Measurements from ENCODE around the gene ANKRD27. TPM values are rescaled to one million over a fixed set of nuclear protein-coding genes. Genes with fewer than 3 reads are reported as not detected.
"Not testable (repeated sequence)": the region's sequence is repeated elsewhere in the genome, so short reads cannot be mapped to it uniquely, and the experiment has no call there.

The ANKRD27 gene
- total RNA-seq, 3 donors from 2014 or later (not counting 1 experiment from before 2014, with no cell fraction given) = 35.8 to 47.1 (median 40.8) TPM

- Mint-ChIP-seq H3K4me3 (no peak overlapping the region), H3K27ac (peak overlapping the region; percentile 18 to 38)
- ATAC-seq = no peak
Observed at GRCh38 chr19:32702010-32702409, 27.0 kb upstream of the ANKRD27 start.

DNA sequence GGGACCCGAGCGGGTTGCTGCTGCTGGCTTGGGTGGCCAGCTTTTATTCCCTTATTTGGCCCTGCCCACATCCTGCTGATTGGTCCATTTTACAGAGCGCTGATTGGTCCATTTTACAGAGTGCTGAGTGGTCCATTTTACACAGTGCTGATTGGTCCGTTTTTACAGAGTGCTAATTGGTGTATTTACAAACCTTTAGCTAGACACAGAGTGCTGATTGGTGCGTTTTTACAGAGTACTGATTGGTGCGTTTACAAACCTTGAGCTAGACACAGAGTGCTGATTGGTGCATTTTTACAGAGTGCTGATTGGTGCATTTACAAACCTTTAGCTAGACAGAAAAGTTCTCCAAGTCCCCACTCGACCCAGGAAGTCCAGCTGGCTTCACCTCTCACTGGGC is 25.1 kb upstream of the ANKRD27 start:
- ATAC-seq; H3K4me3 ChIP-seq (ENCODE audit: low read length); H3K4me3 Mint-ChIP-seq; DNase-seq; intact Hi-C loops (cut with micrococcal nuclease); H3K27ac ChIP-seq (ENCODE audit: low read length); H3K27me3 ChIP-seq (ENCODE audit: control insufficient read depth, insufficient read depth, low read length); H3K9me3 Mint-ChIP-seq; H3K9me3 ChIP-seq (ENCODE audit: control insufficient read depth, insufficient read depth, low read length); H3K27ac Mint-ChIP-seq; H3K36me3 ChIP-seq (ENCODE audit: control insufficient read depth, insufficient read depth, low read length); H3K27me3 Mint-ChIP-seq (ENCODE audit: low read depth in 2 of 2): not testable (repeated sequence)
- H3K4me1 ChIP-seq (ENCODE audit: control insufficient read depth, insufficient read depth, low read length) = peaks cover 17% of the 10 kb centered on the region
- Mint-ChIP-seq H3K36me3 (peaks cover 12% of the 10 kb centered on the region), H3K4me1 (peaks cover 40 to 47% of the 10 kb centered on the region in 2 donors)
- 97% methylated on average over 7 of the region's 7 CpGs for WGBS (ENCODE audit: insufficient coverage)

More at GRCh38 chr19:32702010-32702409, 27.0 kb upstream of the ANKRD27 start:
- no peak for DNase-seq
- no peak overlapping the region for H3K27ac ChIP-seq (ENCODE audit: low read length)
- peaks cover 9% of the 10 kb centered on the region for H3K36me3 ChIP-seq (ENCODE audit: control insufficient read depth, insufficient read depth, low read length)
- 100% methylated on average over 4 of the region's 5 CpGs for WGBS (ENCODE audit: insufficient coverage)
- H3K27me3 ChIP-seq (ENCODE audit: control insufficient read depth, insufficient read depth, low read length) = no peaks in the 10 kb centered on the region
- Mint-ChIP-seq H3K4me1 (peaks cover 31 to 33% of the 10 kb centered on the region in 2 donors), H3K36me3 (peaks cover 12% of the 10 kb centered on the region), H3K27me3 (ENCODE audit: low read depth in 2 of 2) (no peaks in the 10 kb centered on the region), H3K9me3 (no peaks in the 10 kb centered on the region)
- intact Hi-C loops (cut with micrococcal nuclease) = no loop called here
- TF ChIP-seq, protein P1, sequence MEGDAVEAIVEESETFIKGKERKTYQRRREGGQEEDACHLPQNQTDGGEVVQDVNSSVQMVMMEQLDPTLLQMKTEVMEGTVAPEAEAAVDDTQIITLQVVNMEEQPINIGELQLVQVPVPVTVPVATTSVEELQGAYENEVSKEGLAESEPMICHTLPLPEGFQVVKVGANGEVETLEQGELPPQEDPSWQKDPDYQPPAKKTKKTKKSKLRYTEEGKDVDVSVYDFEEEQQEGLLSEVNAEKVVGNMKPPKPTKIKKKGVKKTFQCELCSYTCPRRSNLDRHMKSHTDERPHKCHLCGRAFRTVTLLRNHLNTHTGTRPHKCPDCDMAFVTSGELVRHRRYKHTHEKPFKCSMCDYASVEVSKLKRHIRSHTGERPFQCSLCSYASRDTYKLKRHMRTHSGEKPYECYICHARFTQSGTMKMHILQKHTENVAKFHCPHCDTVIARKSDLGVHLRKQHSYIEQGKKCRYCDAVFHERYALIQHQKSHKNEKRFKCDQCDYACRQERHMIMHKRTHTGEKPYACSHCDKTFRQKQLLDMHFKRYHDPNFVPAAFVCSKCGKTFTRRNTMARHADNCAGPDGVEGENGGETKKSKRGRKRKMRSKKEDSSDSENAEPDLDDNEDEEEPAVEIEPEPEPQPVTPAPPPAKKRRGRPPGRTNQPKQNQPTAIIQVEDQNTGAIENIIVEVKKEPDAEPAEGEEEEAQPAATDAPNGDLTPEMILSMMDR (IDR thresholded peaks at IDR 0.05) = no peak
- peaks cover 9% of the 10 kb centered on the region for H3K9me3 ChIP-seq (ENCODE audit: control insufficient read depth, insufficient read depth, low read length)
- H3K4me1 ChIP-seq (ENCODE audit: control insufficient read depth, insufficient read depth, low read length) = peaks cover 4% of the 10 kb centered on the region
- H3K4me3 ChIP-seq (ENCODE audit: low read length) = no peak overlapping the region

DNA sequence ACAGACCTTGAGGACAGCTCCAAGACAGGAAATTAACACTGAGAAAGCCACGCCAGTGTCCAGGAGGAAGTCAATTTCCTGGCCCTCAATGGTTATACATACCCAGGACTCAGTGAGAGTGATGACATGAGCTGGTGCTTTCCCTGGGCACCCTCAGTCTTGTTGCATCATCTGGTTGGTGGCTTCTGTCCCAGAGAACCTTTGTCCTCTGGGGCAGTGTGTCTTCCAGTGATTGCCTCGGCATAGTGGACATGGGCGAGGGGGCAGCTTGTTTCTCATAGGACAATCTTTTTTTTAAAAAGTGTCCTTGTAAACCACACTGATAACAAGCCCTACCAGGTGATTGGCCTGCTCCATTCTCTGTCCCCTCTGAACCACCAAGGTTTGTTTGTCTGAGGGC is 21.8 kb upstream of the ANKRD27 start:
- H3K4me3 Mint-ChIP-seq; DNase-seq; H3K27ac ChIP-seq (ENCODE audit: low read length); H3K36me3 ChIP-seq (ENCODE audit: control insufficient read depth, insufficient read depth, low read length); H3K9me3 ChIP-seq (ENCODE audit: control insufficient read depth, insufficient read depth, low read length); H3K4me3 ChIP-seq (ENCODE audit: low read length); H3K27ac Mint-ChIP-seq; intact Hi-C loops (cut with micrococcal nuclease); H3K27me3 Mint-ChIP-seq (ENCODE audit: low read depth in 2 of 2); H3K27me3 ChIP-seq (ENCODE audit: control insufficient read depth, insufficient read depth, low read length); ATAC-seq; H3K9me3 Mint-ChIP-seq; H3K36me3 Mint-ChIP-seq: not testable (repeated sequence)
- 95% methylated on average over 3 of the region's 3 CpGs for WGBS (ENCODE audit: insufficient coverage)
- H3K4me1 ChIP-seq (ENCODE audit: control insufficient read depth, insufficient read depth, low read length) = peaks cover 40% of the 10 kb centered on the region
- peaks cover 60 to 70% of the 10 kb centered on the region in 2 donors for H3K4me1 Mint-ChIP-seq

GRCh38 chr19:32695506-32695905 is 20.5 kb upstream of the ANKRD27 start:
- 54% methylated on average over 4 of the region's 6 CpGs for WGBS (ENCODE audit: insufficient coverage)
- H3K4me3 ChIP-seq (ENCODE audit: low read length); H3K36me3 ChIP-seq (ENCODE audit: control insufficient read depth, insufficient read depth, low read length); H3K27me3 ChIP-seq (ENCODE audit: control insufficient read depth, insufficient read depth, low read length); H3K36me3 Mint-ChIP-seq; H3K9me3 ChIP-seq (ENCODE audit: control insufficient read depth, insufficient read depth, low read length); H3K9me3 Mint-ChIP-seq; H3K27ac ChIP-seq (ENCODE audit: low read length); DNase-seq; ATAC-seq; H3K27me3 Mint-ChIP-seq (ENCODE audit: low read depth in 2 of 2); intact Hi-C loops (cut with micrococcal nuclease): not testable (repeated sequence)
- H3K4me1 ChIP-seq (ENCODE audit: control insufficient read depth, insufficient read depth, low read length) = peaks cover 48% of the 10 kb centered on the region
- H3K27ac Mint-ChIP-seq = peak overlapping the region; percentile 4 to 88
- H3K4me3 Mint-ChIP-seq = peak overlapping the region; percentile 7
- H3K4me1 Mint-ChIP-seq = peaks cover 71 to 74% of the 10 kb centered on the region in 2 donors

DNA sequence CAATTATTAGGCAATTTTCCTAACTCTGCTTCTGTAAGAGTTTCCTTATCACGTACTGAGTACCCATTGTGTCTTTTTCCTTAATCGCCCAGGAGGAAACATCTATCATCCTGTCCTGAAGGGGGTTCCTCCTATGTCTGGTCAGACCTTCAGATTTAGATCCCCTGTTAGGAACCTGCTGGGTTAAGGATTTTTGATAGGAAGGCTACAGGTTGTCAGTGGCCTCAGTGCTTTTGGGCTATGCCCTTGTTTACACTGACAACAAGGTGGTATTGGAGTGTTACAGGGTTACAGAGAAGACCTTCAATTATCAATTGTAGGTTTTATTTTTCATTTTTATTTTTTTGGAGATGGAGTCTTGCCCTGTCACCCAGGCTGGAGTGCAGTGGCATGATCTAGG is 19.9 kb upstream of the ANKRD27 start:
- H3K27ac ChIP-seq (ENCODE audit: low read length); H3K9me3 ChIP-seq (ENCODE audit: control insufficient read depth, insufficient read depth, low read length); intact Hi-C loops (cut with micrococcal nuclease); H3K27me3 ChIP-seq (ENCODE audit: control insufficient read depth, insufficient read depth, low read length); H3K36me3 ChIP-seq (ENCODE audit: control insufficient read depth, insufficient read depth, low read length); H3K4me3 ChIP-seq (ENCODE audit: low read length); DNase-seq; H3K9me3 Mint-ChIP-seq; ATAC-seq; H3K36me3 Mint-ChIP-seq; H3K27me3 Mint-ChIP-seq (ENCODE audit: low read depth in 2 of 2): not testable (repeated sequence)
- peak overlapping the region; percentile 94 for H3K4me3 Mint-ChIP-seq
- 91% methylated on average over 2 of the region's 2 CpGs for WGBS (ENCODE audit: insufficient coverage)
- H3K4me1 Mint-ChIP-seq = peaks cover 71 to 74% of the 10 kb centered on the region in 2 donors
- H3K4me1 ChIP-seq (ENCODE audit: control insufficient read depth, insufficient read depth, low read length) = peaks cover 52% of the 10 kb centered on the region
- H3K27ac Mint-ChIP-seq = peak overlapping the region; percentile 88 to 90

- ATAC-seq = not testable (repeated sequence)
- peaks cover 55% of the 10 kb centered on the region for H3K4me1 ChIP-seq (ENCODE audit: control insufficient read depth, insufficient read depth, low read length)
Observed at GRCh38 chr19:32694316-32694715, 19.3 kb upstream of the ANKRD27 start.

GRCh38 chr19:32693151-32694108 is 18.4 kb upstream of the ANKRD27 start:
- peak; percentile 28 to 57 for DNase-seq
- Histone ChIP-seq H3K4me1 (ENCODE audit: control insufficient read depth, insufficient read depth, low read length) (peaks cover 55% of the 10 kb centered on the region), H3K4me3 (ENCODE audit: low read length) (peak overlapping the region; percentile 55), H3K27ac (ENCODE audit: low read length) (peak overlapping the region; percentile 49)
- Mint-ChIP-seq H3K4me1 (peaks cover 61 to 64% of the 10 kb centered on the region in 2 donors), H3K27ac (peak overlapping the region; percentile 88 to 90), H3K4me3 (peak overlapping the region; percentile 94)
- H3K9me3 ChIP-seq (ENCODE audit: control insufficient read depth, insufficient read depth, low read length); H3K36me3 Mint-ChIP-seq; H3K9me3 Mint-ChIP-seq; H3K27me3 Mint-ChIP-seq (ENCODE audit: low read depth in 2 of 2); H3K27me3 ChIP-seq (ENCODE audit: control insufficient read depth, insufficient read depth, low read length); H3K36me3 ChIP-seq (ENCODE audit: control insufficient read depth, insufficient read depth, low read length): not testable (repeated sequence)
- intact Hi-C loops (cut with micrococcal nuclease) = loop anchor here (2.0 kb wide), 1 partner anchor 19 kb away; the partner anchor contains the start of genes ANKRD27 and RGS9BP
- peak in 1 of 3 donors; percentile 8 for ATAC-seq
- 49% methylated on average over 20 of the region's 20 CpGs for WGBS (ENCODE audit: insufficient coverage)

More at GRCh38 chr19:32694316-32694715, 19.3 kb upstream of the ANKRD27 start:
- Mint-ChIP-seq H3K4me1 (peaks cover 70 to 73% of the 10 kb centered on the region in 2 donors), H3K27ac (peak overlapping the region; percentile 88 to 90), H3K4me3 (peak overlapping the region; percentile 94)
- H3K36me3 ChIP-seq (ENCODE audit: control insufficient read depth, insufficient read depth, low read length); DNase-seq; H3K27ac ChIP-seq (ENCODE audit: low read length); H3K27me3 ChIP-seq (ENCODE audit: control insufficient read depth, insufficient read depth, low read length); H3K36me3 Mint-ChIP-seq; H3K9me3 Mint-ChIP-seq; H3K27me3 Mint-ChIP-seq (ENCODE audit: low read depth in 2 of 2); H3K9me3 ChIP-seq (ENCODE audit: control insufficient read depth, insufficient read depth, low read length); H3K4me3 ChIP-seq (ENCODE audit: low read length); intact Hi-C loops (cut with micrococcal nuclease): not testable (repeated sequence)
- WGBS (ENCODE audit: insufficient coverage) = 85% methylated on average over 2 of the region's 2 CpGs
